ENCODE results near the gene KCNQ1OT1. TPM values are rescaled to one million over a fixed set of nuclear protein-coding genes. Genes with fewer than 3 reads are reported as not detected.

The KCNQ1OT1 gene
- total and polyA plus RNA-seq, 2 of the 4 experiments (the other 2 are of a cell fraction), result 0.14 to 2.0 TPM

GRCh38 chr11:2737866-2738265, 38.1 kb upstream of the KCNQ1OT1 start:
- H3K23ac ChIP-seq (ENCODE audit: low read depth, low read length), result no peak overlapping the region
- no peak for ATAC-seq (ENCODE audit: low read depth)
- no peak overlapping the region for H2BK15ac ChIP-seq (ENCODE audit: low read depth, low read length)
- no peaks in the 10 kb centered on the region for H3K36me3 ChIP-seq (ENCODE audit: control insufficient read depth, insufficient read depth, low read length)
- no peak overlapping the region for H2AFZ ChIP-seq (replicated peaks; ENCODE audit: low read length, poor library complexity)
- no peaks in the 10 kb centered on the region; the same call in 1 of the 2 replicates for H4K20me1 ChIP-seq (ENCODE audit: insufficient read depth, low read length)
- no peaks in the 10 kb centered on the region for H3K9me3 ChIP-seq (ENCODE audit: control insufficient read depth, insufficient read depth, low read length)
- no peak overlapping the region; the same call in 1 of the 2 replicates for H4K5ac ChIP-seq (ENCODE audit: low read depth, low read length)
- no peak overlapping the region for H3K56ac ChIP-seq (ENCODE audit: extremely low read depth, insufficient read depth, low read length)
- no peaks in the 10 kb centered on the region for H3K9me1 ChIP-seq (ENCODE audit: insufficient read depth, low read length)
- TF ChIP-seq FOS (IDR thresholded peaks at IDR 0.05; ENCODE audit: low read depth, low read length) (no peak), NFE2L2 (IDR thresholded peaks at IDR 0.05; ENCODE audit: low read depth, low read length) (no peak), RAD21 (IDR thresholded peaks at IDR 0.05; ENCODE audit: low read length) (no peak), RFX5 (IDR thresholded peaks at IDR 0.05; ENCODE audit: low read depth, low read length) (no peak), ELK1 (IDR thresholded peaks at IDR 0.05; ENCODE audit: borderline replicate concordance, low read depth, low read length) (no peak), BHLHE40 (IDR thresholded peaks at IDR 0.05; ENCODE audit: low read depth, low read length) (no peak), SMC3 (IDR thresholded peaks at IDR 0.05; ENCODE audit: low read depth, low read length) (no peak), RCOR1 (IDR thresholded peaks at IDR 0.05; ENCODE audit: insufficient replicate concordance, low read length) (no peak)
- no peaks in the 10 kb centered on the region for H3K79me1 ChIP-seq (ENCODE audit: low read depth in 1 of 2, low read length in 2 of 2)
- in situ Hi-C loops (cut with MboI; ENCODE audit: low sequenced_read_pairs), result no loop called here
- no CpG with 5 or more reads among the region's 5 CpGs for WGBS, 2 experiments (ENCODE audit: extremely low coverage in 2 of 2, insufficient read length in 1 of 2)
- H3K27me3 ChIP-seq (ENCODE audit: control insufficient read depth, insufficient read depth, low read length), result no peaks in the 10 kb centered on the region
- no peak overlapping the region for H2AK5ac ChIP-seq (ENCODE audit: low read depth, low read length)
- H3K9ac ChIP-seq (ENCODE audit: low read depth, low read length), result no peak overlapping the region
- no peak overlapping the region for H2BK20ac ChIP-seq (ENCODE audit: low read depth, low read length)
- H3K4me3 ChIP-seq (ENCODE audit: insufficient read depth, low read depth, low read length), result no peak overlapping the region
- H3K4me1 ChIP-seq (ENCODE audit: control insufficient read depth, insufficient read depth, low read length), result peaks cover 19% of the 10 kb centered on the region
- no peak overlapping the region for H2BK5ac ChIP-seq (ENCODE audit: low read depth, low read length, poor library complexity, severe bottlenecking)
- BruUV-seq (replicated peaks), result no TSS peak
- no peak overlapping the region for H3K4me2 ChIP-seq (ENCODE audit: low read depth, low read length)
- CTCF ChIA-PET, result no interaction called here
- H3K27ac ChIP-seq (ENCODE audit: insufficient read depth, low read length), result no peak overlapping the region
- H3K18ac ChIP-seq (ENCODE audit: low read depth, low read length), result no peak overlapping the region
- H2AK9ac ChIP-seq (replicated peaks; ENCODE audit: low read depth, low read length, poor library complexity), result no peak overlapping the region
- dilution Hi-C loops (cut with HindIII; ENCODE audit: low sequenced_read_pairs, unreplicated experiment), result no loop called here
- POLR2A ChIA-PET (ENCODE audit: unreplicated experiment), result no interaction called here
- H4K91ac ChIP-seq (ENCODE audit: insufficient read depth, low read depth, low read length), result no peak overlapping the region
- H4K8ac ChIP-seq (ENCODE audit: low read depth in 2 of 2, low read length in 2 of 2), result no peak overlapping the region
- no peak for DNase-seq
- H2BK120ac ChIP-seq (ENCODE audit: low read depth, low read length), result no peak overlapping the region
- H3K14ac ChIP-seq (replicated peaks; ENCODE audit: low read depth, low read length), result no peak overlapping the region
- intact Hi-C loops (cut with micrococcal nuclease), result no loop called here
- H3K4ac ChIP-seq (ENCODE audit: low read depth, low read length), result no peak overlapping the region
